Omental fat pad (tissue), 4 donors: ENCODE data around the gene B4GALT2. TPM values are rescaled to one million over a fixed set of nuclear protein-coding genes. Genes with fewer than 3 reads are reported as not detected.
A peak's percentile ranks its signal among the peaks of the same experiment; 100 is the strongest.

Experiments
- ATAC-seq: fragments of 150-250 bp; one replicate; pipeline ENCODE4 v1.9.1; 2016; ENCODE audit warnings: mild to moderate bottlenecking, moderate library complexity; ENCODE audit not compliant: low FRiP score
- DNase-seq: peaks from one replicate; pipeline ENCODE4 v3.0.0-alpha.2; 2019; ENCODE audit warnings: low spot score
- CTCF ChIP-seq, 3 donors: fragments of 450-650 bp; IDR thresholded peaks; one replicate each; pipeline ENCODE4 v1.5.1; 2016 to 2017; ENCODE audit warnings: antibody characterized with exemption in 3 of 3, mild to moderate bottlenecking in 3 of 3, moderate library complexity in 2 of 3
- total RNA-seq, 4 donors: library from RNA; depleted of rRNA; stranded (reverse); fragments of >200 nt; gene quantifications; one replicate each; pipeline ENCODE4 v1.1.0, GENCODE V29; 2016

The B4GALT2 gene
- total RNA-seq, 4 donors from 2014 or later = 20.3 to 67.9 (median 42.6) TPM

GRCh38 chr1:43998000-43998378 lies 19.0 kb downstream of the B4GALT2 start:
- DNase-seq = no peak
- ATAC-seq = no peak
- TF ChIP-seq CTCF (IDR thresholded peaks at IDR 0.05) = no peak

DNA sequence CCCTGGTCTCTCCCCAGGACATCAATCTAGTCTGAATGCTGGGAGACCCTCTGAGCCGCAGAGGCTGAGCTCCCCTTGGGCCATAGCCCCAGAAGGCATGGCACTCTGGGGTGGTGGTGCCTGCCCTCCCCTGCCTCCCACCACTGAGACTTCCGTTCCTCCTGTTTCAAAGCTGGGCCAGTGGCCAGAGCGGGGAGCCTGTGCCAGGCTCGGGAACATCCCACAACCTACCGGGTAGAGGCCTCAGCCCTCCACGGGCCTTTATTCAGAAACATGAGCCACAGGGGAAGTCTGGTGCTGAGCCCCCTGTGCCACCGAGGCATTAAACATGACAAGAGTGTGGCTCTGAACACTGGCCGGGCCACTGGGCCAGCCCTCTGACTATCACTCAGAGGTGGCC lies 20.4 kb downstream of the B4GALT2 start:
- ATAC-seq = peak; percentile 26
- no peak for TF ChIP-seq CTCF (IDR thresholded peaks at IDR 0.05)
- DNase-seq = no peak

DNA sequence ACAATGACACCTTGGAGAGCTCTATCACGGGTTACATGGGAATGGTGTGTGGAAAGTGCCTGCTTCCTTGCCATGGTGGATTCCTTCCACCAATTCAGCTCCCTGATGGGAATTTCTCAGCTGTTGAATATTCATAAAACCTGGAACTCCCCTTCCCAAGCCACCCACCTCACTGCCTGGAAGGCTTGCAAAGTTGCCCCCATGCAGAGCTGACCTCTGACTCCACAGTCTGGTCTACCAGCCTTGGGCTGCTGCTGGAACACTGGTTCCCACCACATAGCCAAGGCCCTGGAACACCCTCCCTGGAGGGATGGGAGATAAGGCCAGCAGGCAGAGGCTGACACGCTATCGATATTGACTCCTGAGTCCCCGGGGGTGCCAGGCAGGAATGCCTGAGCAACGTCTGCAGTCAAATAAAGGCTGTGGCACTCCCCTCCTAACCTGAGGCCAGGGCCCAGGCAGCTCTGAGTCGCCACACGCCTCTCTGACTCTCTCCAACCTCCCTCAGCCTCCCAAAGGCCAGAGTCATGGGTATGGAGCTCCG lies 21.2 kb downstream of the B4GALT2 start:
- no peak for DNase-seq
- TF ChIP-seq CTCF (IDR thresholded peaks at IDR 0.05) = no peak
- no peak for ATAC-seq

GRCh38 chr1:44002165-44002564 lies 23.2 kb downstream of the B4GALT2 start:
- ATAC-seq (no peak), DNase-seq (no peak)
- no peak for TF ChIP-seq CTCF (IDR thresholded peaks at IDR 0.05)

DNA sequence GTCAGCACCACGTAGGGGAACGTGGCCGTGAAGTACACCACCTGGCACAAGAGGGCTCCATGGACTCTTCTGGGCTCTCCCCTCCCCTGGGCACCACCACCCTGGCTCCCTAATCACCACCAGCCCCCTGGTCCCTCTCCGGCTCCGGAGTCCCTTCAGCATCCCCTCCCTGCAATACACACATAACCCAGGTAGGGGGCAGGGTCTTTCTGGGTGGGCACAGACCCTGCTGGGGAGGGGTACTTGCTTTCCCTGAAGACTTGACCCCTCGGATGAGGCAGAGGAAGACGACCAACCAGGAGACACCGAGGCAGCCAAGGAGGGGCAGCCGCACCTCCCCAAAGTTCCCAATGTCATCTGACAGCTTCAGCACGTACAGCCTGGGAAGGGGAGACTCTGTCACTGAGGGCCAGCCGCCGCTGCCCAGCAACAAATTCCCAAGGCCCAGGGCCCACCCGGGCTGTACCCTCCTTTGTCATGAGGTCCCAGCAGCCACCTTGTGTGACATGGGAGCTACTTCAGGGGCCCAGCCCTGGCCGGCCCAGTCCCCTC lies 23.7 kb downstream of the B4GALT2 start:
- ATAC-seq (no peak), DNase-seq (no peak)
- no peak for TF ChIP-seq CTCF (IDR thresholded peaks at IDR 0.05)

- ATAC-seq = no peak
- DNase-seq = no peak
These were observed 29.2 kb downstream of the B4GALT2 start for GRCh38 chr1:44008259-44008658.

More at GRCh38 chr1:44008259-44008658, 29.2 kb downstream of the B4GALT2 start:
- no peak for TF ChIP-seq CTCF (IDR thresholded peaks at IDR 0.05)
